Body of pancreas (tissue), 4 donors: ENCODE results near the gene OIT3.

Experiments used
- CTCF ChIP-seq, 7 experiments: fragments of 450-650 bp in 4 of 7; fragments of 200-600 bp in 3 of 7; sonication (generic) in 3 of 7; IDR thresholded peaks; one replicate each; pipeline ENCODE4 v1.5.1; 2016 to 2019; ENCODE audit warnings: antibody characterized with exemption in 7 of 7
- POLR2A ChIP-seq, 3 donors: fragments of 450-650 bp; IDR thresholded peaks; one replicate each; pipeline ENCODE4 v1.6.1; 2016; ENCODE audit warnings: antibody characterized with exemption in 3 of 3, mild to moderate bottlenecking in 2 of 3

DNA sequence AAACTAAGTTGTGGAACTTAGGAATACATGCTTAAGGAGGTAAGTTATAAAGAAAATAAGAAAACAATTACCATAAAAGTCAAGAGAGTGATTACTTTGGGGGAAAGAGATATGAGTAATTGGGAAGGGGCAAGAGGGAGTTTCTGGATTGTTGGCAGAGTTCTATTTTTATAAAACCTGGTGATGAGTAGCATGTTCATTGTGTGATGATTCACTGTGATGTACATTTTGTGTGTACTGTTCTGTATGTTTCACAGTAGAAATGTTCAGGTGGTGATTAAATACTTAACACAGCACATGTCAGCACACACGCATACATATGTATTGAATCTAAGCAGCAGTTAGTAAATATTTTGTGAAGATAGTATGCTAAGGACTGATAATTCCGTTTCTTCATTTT lies 9.7 kb upstream of the OIT3 start:
- no peak for TF ChIP-seq CTCF (IDR thresholded peaks at IDR 0.05)
- no peak for TF ChIP-seq POLR2A (IDR thresholded peaks at IDR 0.05)
